NT2/D1 (cell line): ENCODE measurements around the gene GSE1.

Source experiments
- SUZ12 ChIP-seq: IDR thresholded peaks from 2 replicates; pipeline ENCODE4 v1.6.1; 2011; ENCODE audit not compliant: insufficient read length, insufficient read depth; ENCODE audit errors: extremely low read depth
- YY1 ChIP-seq: IDR thresholded peaks from 2 replicates; pipeline ENCODE4 v1.6.1; 2011; ENCODE audit not compliant: insufficient read length, insufficient read depth
- ZNF274 ChIP-seq: IDR thresholded peaks from 2 replicates; pipeline ENCODE4 v1.6.1; 2011; ENCODE audit warnings: mild to moderate bottlenecking, low read depth, low read length

- no peak for TF ChIP-seq ZNF274
- no peak for TF ChIP-seq YY1
- no peak for TF ChIP-seq SUZ12
Measured at GRCh38 chr16:85634747-85635544, 21.8 kb downstream of the GSE1 start.
